Neuron (in vitro differentiated cells): ENCODE data around the gene HTT.

Source experiments
- H2AFZ ChIP-seq: one replicate; pipeline ENCODE4 v1.6.1; 2013; ENCODE audit warnings: low read depth, mild to moderate bottlenecking, inconsistent platforms, low read length, moderate library complexity
- H3K27me3 ChIP-seq: one replicate; pipeline ENCODE4 v1.6.1; 2013; ENCODE audit warnings: low read length; ENCODE audit not compliant: insufficient read depth
- H3K36me3 ChIP-seq: one replicate; pipeline ENCODE4 v1.6.1; 2013; ENCODE audit warnings: low read length; ENCODE audit not compliant: insufficient read depth
- H3K4me1 ChIP-seq: one replicate; pipeline ENCODE4 v1.6.1; 2013; ENCODE audit warnings: low read length; ENCODE audit not compliant: insufficient read depth
- H3K4me3 ChIP-seq: 2 replicates; pipeline ENCODE4 v1.5.1; 2013; ENCODE audit warnings: mild to moderate bottlenecking, low read length, moderate library complexity
- H3K9me3 ChIP-seq: one replicate; pipeline ENCODE4 v1.6.1; 2013; ENCODE audit warnings: low read length

The HTT gene

GRCh38 chr4:3060946-3061345 is 13.5 kb upstream of the HTT start:
- H2AFZ ChIP-seq, result no peak overlapping the region
- H3K4me1 ChIP-seq, result peaks cover 3% of the 10 kb centered on the region
- H3K27me3 ChIP-seq, result no peaks in the 10 kb centered on the region
- no peak overlapping the region for H3K4me3 ChIP-seq
- peaks cover 3% of the 10 kb centered on the region for H3K9me3 ChIP-seq
- H3K36me3 ChIP-seq, result no peaks in the 10 kb centered on the region

- H3K4me3 ChIP-seq, result no peak overlapping the region
- peaks cover 7% of the 10 kb centered on the region for H3K4me1 ChIP-seq
- no peaks in the 10 kb centered on the region for H3K9me3 ChIP-seq
Observed at GRCh38 chr4:3062471-3062870, 12.0 kb upstream of the HTT start.

GRCh38 chr4:3065551-3065950 is 8.9 kb upstream of the HTT start:
- H3K4me3 ChIP-seq, result no peak overlapping the region
- H3K27me3 ChIP-seq, result no peaks in the 10 kb centered on the region
- no peaks in the 10 kb centered on the region for H3K9me3 ChIP-seq
- H3K4me1 ChIP-seq, result peaks cover 13% of the 10 kb centered on the region
- H3K36me3 ChIP-seq, result no peaks in the 10 kb centered on the region
- H2AFZ ChIP-seq, result no peak overlapping the region

More at GRCh38 chr4:3062471-3062870, 12.0 kb upstream of the HTT start:
- Histone ChIP-seq H3K36me3 (no peaks in the 10 kb centered on the region), H2AFZ (no peak overlapping the region), H3K27me3 (no peaks in the 10 kb centered on the region)

- Histone ChIP-seq H3K4me1 (peaks cover 10% of the 10 kb centered on the region), H3K4me3 (no peak overlapping the region), H3K36me3 (no peaks in the 10 kb centered on the region), H3K27me3 (no peaks in the 10 kb centered on the region), H3K9me3 (no peaks in the 10 kb centered on the region), H2AFZ (no peak overlapping the region)
Observed at GRCh38 chr4:3066836-3067400, 7.6 kb upstream of the HTT start.

GRCh38 chr4:3067473-3068001 is 6.9 kb upstream of the HTT start:
- no peak overlapping the region for H2AFZ ChIP-seq
- H3K36me3 ChIP-seq, result no peaks in the 10 kb centered on the region
- no peaks in the 10 kb centered on the region for H3K9me3 ChIP-seq
- no peak overlapping the region for H3K4me3 ChIP-seq
- peaks cover 10% of the 10 kb centered on the region for H3K4me1 ChIP-seq
- H3K27me3 ChIP-seq, result no peaks in the 10 kb centered on the region

- no peak overlapping the region for H3K4me3 ChIP-seq
- H3K9me3 ChIP-seq, result no peaks in the 10 kb centered on the region
- no peaks in the 10 kb centered on the region for H3K27me3 ChIP-seq
- H3K4me1 ChIP-seq, result peaks cover 20% of the 10 kb centered on the region
- no peaks in the 10 kb centered on the region for H3K36me3 ChIP-seq
- no peak overlapping the region for H2AFZ ChIP-seq
Observed at GRCh38 chr4:3069661-3070199, 4.8 kb upstream of the HTT start.

- Histone ChIP-seq H3K4me3 (no peak overlapping the region), H3K9me3 (no peaks in the 10 kb centered on the region), H3K27me3 (no peaks in the 10 kb centered on the region)
Observed at GRCh38 chr4:3070709-3071500, 3.6 kb upstream of the HTT start.

GRCh38 chr4:3071811-3072210 is 2.7 kb upstream of the HTT start:
- no peak overlapping the region for H2AFZ ChIP-seq

More at GRCh38 chr4:3070709-3071500, 3.6 kb upstream of the HTT start:
- H2AFZ ChIP-seq, result no peak overlapping the region
- H3K4me1 ChIP-seq, result peaks cover 23% of the 10 kb centered on the region
- no peaks in the 10 kb centered on the region for H3K36me3 ChIP-seq

GRCh38 chr4:3073158-3074077 is 1.1 kb upstream of the HTT start:
- peaks cover 24% of the 10 kb centered on the region for H3K4me1 ChIP-seq
- H3K4me3 ChIP-seq, result peak overlapping the region; percentile 88
- H3K27me3 ChIP-seq, result no peaks in the 10 kb centered on the region
- no peaks in the 10 kb centered on the region for H3K9me3 ChIP-seq
- peak overlapping the region; percentile 87 for H2AFZ ChIP-seq
- no peaks in the 10 kb centered on the region for H3K36me3 ChIP-seq

More at GRCh38 chr4:3071811-3072210, 2.7 kb upstream of the HTT start:
- Histone ChIP-seq H3K9me3 (no peaks in the 10 kb centered on the region), H3K4me3 (no peak overlapping the region), H3K36me3 (no peaks in the 10 kb centered on the region), H3K27me3 (no peaks in the 10 kb centered on the region), H3K4me1 (peaks cover 32% of the 10 kb centered on the region)

- H3K27me3 ChIP-seq, result no peaks in the 10 kb centered on the region
- no peaks in the 10 kb centered on the region for H3K9me3 ChIP-seq
- peak overlapping the region; percentile 98 for H3K4me3 ChIP-seq
- no peak overlapping the region for H2AFZ ChIP-seq
- peaks cover 23% of the 10 kb centered on the region for H3K4me1 ChIP-seq
- no peaks in the 10 kb centered on the region for H3K36me3 ChIP-seq
Observed at GRCh38 chr4:3074846-3075651, 568 bp downstream of the HTT start.

GRCh38 chr4:3075652-3075981 is 1.1 kb downstream of the HTT start:
- H2AFZ ChIP-seq, result no peak overlapping the region
- peak overlapping the region; percentile 98 for H3K4me3 ChIP-seq

GRCh38 chr4:3077796-3078195 is 3.3 kb downstream of the HTT start:
- Histone ChIP-seq H3K27me3 (no peaks in the 10 kb centered on the region), H3K4me3 (no peak overlapping the region), H2AFZ (no peak overlapping the region), H3K4me1 (peaks cover 22% of the 10 kb centered on the region), H3K9me3 (no peaks in the 10 kb centered on the region), H3K36me3 (no peaks in the 10 kb centered on the region)

More at GRCh38 chr4:3075652-3075981, 1.1 kb downstream of the HTT start:
- Histone ChIP-seq H3K4me1 (peaks cover 23% of the 10 kb centered on the region), H3K36me3 (no peaks in the 10 kb centered on the region), H3K27me3 (no peaks in the 10 kb centered on the region), H3K9me3 (no peaks in the 10 kb centered on the region)
